Activated T-cell treated with anti-CD3 and anti-CD28 coated beads, Interleukin-2, amount 50 U/mL, for 4 hours (primary cell): Measurements from ENCODE around the gene FILIP1. TPM values are rescaled to one million over a fixed set of nuclear protein-coding genes. Genes with fewer than 3 reads are reported as not detected.

Experiments used
- ATAC-seq, 2 donors: fragments of 200-7000 bp; cut with Tn5 transposase; one replicate each; pipeline ENCODE4 v1.10.0; 2021
- DNase-seq: peaks from one replicate; pipeline ENCODE4 v3.0.0-alpha.2; 2020
- H3K27me3 Mint-ChIP-seq: one replicate; pipeline ENCODE4 v1.8.0; 2021; ENCODE audit warnings: low read depth, mixed read lengths
- H3K36me3 Mint-ChIP-seq: one replicate; pipeline ENCODE4 v1.8.0; 2022; ENCODE audit warnings: mixed read lengths; ENCODE audit not compliant: insufficient read depth
- H3K4me1 Mint-ChIP-seq: one replicate; pipeline ENCODE4 v1.8.0; 2021; ENCODE audit warnings: low read depth, mixed read lengths
- H3K4me3 Mint-ChIP-seq: one replicate; pipeline ENCODE4 v1.8.0; 2021; ENCODE audit warnings: mild to moderate bottlenecking, moderate library complexity, mixed read lengths
- H3K9me3 Mint-ChIP-seq: one replicate; pipeline ENCODE4 v1.8.0; 2021; ENCODE audit warnings: mixed read lengths
- total RNA-seq, 3 donors: library from RNA; stranded (reverse); gene quantifications; one replicate each; pipeline ENCODE4 v1.2.1, GENCODE V29; 2021

FILIP1 gene
- total RNA-seq, 3 donors from 2014 or later, result 0.05 TPM; not detected in 2

DNA sequence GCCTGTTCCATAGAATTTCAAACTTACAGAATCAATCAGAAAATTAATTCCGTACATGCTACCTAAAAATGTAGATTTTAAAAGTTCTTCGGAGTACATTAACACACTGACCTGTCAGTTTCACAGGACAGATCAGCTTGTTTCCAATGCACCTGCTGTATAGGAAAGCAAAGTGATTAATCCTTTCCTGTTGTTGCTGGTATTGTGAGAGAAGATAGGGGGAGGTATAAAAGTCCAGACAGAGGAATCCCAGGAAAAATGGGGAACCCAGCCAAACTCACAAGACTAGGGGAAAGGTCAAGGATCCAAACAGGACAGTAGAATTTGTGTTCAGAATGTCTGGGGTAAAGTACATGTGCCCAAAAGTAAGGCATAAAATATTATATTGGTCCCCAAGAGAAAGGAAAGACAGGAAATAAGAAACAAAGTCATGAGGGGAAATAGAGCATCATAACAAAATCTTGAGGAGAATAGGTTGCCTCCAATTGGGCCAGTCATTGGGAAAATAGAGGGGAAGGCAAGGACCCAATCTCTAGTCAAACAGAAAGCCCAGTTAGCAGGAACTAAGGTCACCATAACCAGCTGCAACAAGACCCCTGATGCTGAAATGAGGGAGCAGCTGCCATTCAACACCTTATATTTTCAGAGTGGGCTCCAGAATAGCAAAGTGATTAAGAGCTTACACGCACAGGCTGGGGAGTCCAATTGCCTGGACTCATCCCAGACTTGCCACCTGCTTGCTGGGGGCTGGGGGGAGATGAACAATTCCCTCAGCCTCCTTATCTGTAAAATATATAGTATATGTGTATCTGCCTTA is 10.3 kb downstream of the FILIP1 start:
- no peaks in the 10 kb centered on the region for H3K9me3 Mint-ChIP-seq
- ATAC-seq (no peak), DNase-seq (no peak)
- no peaks in the 10 kb centered on the region for H3K4me1 Mint-ChIP-seq
- H3K4me3 Mint-ChIP-seq, result no peak overlapping the region
- H3K36me3 Mint-ChIP-seq, result no peaks in the 10 kb centered on the region
- H3K27me3 Mint-ChIP-seq, result peaks cover 9% of the 10 kb centered on the region

DNA sequence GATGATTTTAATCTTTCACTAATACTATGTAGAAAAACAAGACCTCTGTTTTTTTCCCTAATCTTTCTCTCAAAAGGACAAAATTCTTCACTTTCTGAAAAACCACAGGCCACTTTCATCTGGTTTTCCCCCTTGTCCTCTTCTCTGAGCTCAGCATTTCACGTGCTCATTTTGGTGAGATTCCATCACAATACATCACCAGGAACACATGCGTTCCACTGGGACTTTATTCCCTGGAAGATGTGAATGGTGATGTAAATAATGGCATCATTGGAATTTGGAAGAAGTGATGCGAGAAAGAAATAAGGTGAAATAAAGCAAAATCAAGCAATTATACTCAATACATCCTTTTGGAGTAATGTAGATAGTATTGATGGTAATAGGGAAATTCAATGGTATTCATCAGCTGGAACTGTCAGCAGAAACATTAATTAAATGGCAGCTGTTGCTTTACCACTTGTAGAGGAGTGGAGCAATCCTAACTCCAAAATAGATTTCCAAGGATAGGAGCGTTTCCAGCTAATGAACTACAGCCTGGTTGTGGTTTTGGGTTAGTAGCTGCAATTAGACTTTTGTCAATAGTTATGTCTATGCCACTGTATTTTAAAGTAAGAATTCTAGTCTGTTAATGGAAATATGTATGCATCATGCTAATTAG is 11.5 kb downstream of the FILIP1 start:
- Mint-ChIP-seq H3K27me3 (peaks cover 2% of the 10 kb centered on the region), H3K36me3 (no peaks in the 10 kb centered on the region), H3K4me1 (no peaks in the 10 kb centered on the region), H3K4me3 (no peak overlapping the region), H3K9me3 (no peaks in the 10 kb centered on the region)
- no peak for ATAC-seq
- no peak for DNase-seq

DNA sequence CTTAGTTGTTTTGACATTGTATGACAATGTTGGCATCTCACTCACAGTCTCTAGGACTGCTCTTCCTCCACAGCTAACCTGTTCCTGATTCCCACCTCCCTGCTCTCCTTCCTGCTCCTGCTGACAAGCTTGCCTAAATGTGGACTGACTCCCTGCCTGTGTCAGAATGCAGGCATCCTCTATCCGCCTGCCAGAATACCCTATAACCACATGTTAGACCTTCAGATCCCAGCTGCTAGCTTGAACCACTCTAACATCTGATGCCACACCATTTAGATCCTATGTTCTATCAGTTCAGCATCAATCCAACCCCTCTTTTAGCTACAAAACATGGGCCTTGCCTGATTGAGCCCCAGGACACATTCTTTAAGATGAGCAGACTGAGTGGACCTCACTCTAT is 12.2 kb downstream of the FILIP1 start:
- DNase-seq (no peak), ATAC-seq (no peak)
- Mint-ChIP-seq H3K36me3 (no peaks in the 10 kb centered on the region), H3K27me3 (peaks cover 2% of the 10 kb centered on the region), H3K4me1 (no peaks in the 10 kb centered on the region), H3K4me3 (no peak overlapping the region), H3K9me3 (no peaks in the 10 kb centered on the region)

DNA sequence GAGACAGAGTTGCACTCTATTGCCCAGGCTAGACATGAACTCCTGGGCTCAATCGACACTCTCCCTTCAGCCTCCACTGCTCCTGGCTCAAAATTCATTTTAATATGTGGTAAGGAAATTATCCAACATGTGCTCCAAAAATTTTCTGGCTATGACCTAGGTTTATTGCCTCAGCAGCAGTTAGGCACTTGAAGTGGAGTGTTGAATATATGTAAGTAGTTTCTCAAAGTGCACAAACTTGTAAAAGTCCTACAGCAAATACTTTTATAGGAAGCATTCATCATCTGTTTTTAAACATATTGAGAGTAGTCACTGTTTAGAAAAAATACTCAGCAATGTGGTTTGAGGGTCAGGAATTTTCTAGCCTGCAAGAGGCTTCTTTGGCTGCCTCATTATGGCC is 13.2 kb downstream of the FILIP1 start:
- DNase-seq, result no peak
- Mint-ChIP-seq H3K4me1 (no peaks in the 10 kb centered on the region), H3K27me3 (peaks cover 2% of the 10 kb centered on the region), H3K9me3 (no peaks in the 10 kb centered on the region), H3K4me3 (no peak overlapping the region), H3K36me3 (no peaks in the 10 kb centered on the region)
- no peak for ATAC-seq

DNA sequence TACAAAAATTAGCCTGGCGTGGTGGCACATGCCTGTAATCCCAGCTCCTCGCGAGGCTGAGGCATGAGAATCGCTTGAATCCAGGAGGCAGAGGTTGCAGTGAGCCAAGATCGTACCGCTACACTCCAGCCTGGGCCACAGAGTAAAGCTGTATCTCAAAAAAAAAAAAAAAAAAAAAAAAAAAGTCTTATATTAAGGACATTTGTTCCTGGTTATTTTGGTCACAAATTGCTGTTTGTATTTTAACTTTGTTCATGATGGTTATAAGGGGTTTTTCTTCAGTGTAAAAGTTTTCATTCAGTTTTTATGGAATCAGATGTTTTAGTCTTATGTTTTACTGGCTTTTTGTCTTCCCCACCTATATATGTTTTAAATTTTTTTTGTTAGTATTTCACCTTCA is 13.9 kb downstream of the FILIP1 start:
- Mint-ChIP-seq H3K4me3 (no peak overlapping the region), H3K4me1 (no peaks in the 10 kb centered on the region), H3K9me3 (no peaks in the 10 kb centered on the region), H3K36me3 (no peaks in the 10 kb centered on the region), H3K27me3 (peaks cover 2% of the 10 kb centered on the region)
- ATAC-seq (no peak), DNase-seq (no peak)

DNA sequence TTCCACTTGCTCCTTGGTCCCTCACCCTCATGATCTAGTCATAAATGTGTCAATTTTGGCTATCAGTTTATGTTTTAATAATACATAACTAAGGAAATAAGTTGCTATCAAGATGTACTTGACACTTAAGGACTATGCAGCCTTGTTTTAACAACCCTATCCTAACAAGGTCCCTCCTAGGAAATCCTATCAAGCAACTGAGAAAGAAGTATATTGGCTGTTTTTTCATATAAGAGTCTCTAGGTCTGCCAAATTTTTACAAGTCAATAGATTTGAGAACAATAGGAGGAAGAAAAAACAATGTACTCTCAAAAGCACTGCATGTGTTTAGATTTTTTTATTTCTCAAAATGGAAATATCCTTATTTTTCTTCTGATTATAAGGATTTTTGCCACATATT is 14.7 kb downstream of the FILIP1 start:
- H3K36me3 Mint-ChIP-seq, result no peaks in the 10 kb centered on the region
- H3K4me3 Mint-ChIP-seq, result no peak overlapping the region
- H3K27me3 Mint-ChIP-seq, result peaks cover 2% of the 10 kb centered on the region
- H3K4me1 Mint-ChIP-seq, result no peaks in the 10 kb centered on the region
- DNase-seq (no peak), ATAC-seq (no peak)
- no peaks in the 10 kb centered on the region for H3K9me3 Mint-ChIP-seq

DNA sequence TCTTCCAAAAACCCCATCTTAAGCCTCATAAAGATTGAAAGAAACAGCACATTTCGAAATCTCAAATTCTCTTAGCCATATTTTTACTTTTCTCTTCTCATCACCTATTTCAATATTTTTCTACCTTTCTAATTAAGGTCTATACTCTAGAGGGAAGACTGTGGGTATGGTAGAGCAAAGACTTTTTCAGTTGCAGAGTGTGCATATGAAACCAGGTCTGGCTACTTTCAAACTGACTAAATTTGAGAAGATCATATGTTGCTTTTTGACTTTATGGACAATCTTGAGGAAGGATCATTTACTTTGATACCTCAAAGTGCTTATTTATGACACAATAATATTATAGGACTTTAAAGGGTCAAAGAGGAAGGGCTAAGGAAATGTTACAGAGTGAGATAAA is 20.7 kb downstream of the FILIP1 start:
- H3K4me1 Mint-ChIP-seq, result no peaks in the 10 kb centered on the region
- ATAC-seq (no peak), DNase-seq (no peak)
- no peaks in the 10 kb centered on the region for H3K36me3 Mint-ChIP-seq
- H3K27me3 Mint-ChIP-seq, result peaks cover 7% of the 10 kb centered on the region
- H3K4me3 Mint-ChIP-seq, result no peak overlapping the region
- H3K9me3 Mint-ChIP-seq, result no peaks in the 10 kb centered on the region

DNA sequence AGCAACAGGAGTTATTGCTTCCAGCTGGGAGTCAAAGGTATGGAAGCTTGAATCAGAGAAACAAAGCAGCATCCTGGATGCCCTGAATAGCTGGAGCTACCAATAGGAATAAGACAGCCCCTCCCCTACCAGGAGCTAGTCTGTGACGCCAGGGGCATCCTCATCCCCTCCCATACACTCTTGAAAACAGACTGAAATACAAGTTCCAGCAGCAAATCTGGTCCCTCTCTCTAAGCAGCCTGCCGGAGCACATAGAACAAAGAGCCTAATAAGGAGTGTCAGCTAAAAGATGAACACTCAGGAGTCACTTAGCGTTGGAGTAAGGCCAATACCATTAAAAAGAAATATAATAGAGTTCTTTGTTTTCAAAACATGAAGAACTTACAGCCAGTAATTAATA is 25.6 kb downstream of the FILIP1 start:
- Mint-ChIP-seq H3K4me1 (no peaks in the 10 kb centered on the region), H3K27me3 (peaks cover 9% of the 10 kb centered on the region), H3K9me3 (no peaks in the 10 kb centered on the region), H3K4me3 (no peak overlapping the region), H3K36me3 (no peaks in the 10 kb centered on the region)
- DNase-seq (no peak), ATAC-seq (no peak)

DNA sequence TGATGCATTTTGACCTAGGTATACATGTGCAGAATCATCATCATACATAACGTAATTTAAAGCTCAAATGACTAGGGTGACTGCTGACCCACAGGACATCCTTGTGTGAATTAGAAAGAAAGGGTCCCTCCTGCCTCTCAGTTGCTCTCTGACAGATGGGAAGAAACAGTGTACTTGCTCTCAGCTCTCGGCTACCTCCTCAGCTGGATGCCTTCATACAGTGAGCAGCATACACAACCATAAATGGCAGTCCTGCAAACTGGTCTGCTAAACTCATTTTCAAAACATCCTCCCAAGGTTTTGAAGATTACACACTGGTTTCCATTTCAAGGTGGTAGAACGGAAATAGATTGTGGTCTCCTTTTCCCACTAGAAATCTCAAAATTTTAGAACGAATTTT is 26.3 kb downstream of the FILIP1 start:
- H3K36me3 Mint-ChIP-seq, result no peaks in the 10 kb centered on the region
- no peaks in the 10 kb centered on the region for H3K4me1 Mint-ChIP-seq
- ATAC-seq (no peak), DNase-seq (no peak)
- H3K27me3 Mint-ChIP-seq, result peaks cover 6% of the 10 kb centered on the region
- no peak overlapping the region for H3K4me3 Mint-ChIP-seq
- no peaks in the 10 kb centered on the region for H3K9me3 Mint-ChIP-seq

DNA sequence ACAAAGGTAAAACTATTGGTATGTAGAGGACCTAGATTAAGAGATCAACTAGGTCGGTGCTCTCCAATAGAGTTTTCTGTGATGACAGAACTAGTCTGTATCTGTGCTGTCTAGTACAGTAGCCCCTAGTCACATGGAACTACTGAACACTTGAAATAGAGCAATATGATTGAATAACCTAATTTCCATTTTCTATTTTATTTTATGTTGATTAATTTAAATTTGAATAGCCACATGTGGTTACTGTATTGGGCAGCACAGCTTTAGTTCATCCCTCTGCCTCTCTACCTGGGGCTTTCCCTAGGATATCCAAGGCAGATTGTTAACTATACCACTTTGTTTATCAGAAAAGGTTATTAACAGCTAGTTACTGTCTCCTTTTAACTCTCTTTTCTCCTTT is 27.0 kb downstream of the FILIP1 start:
- no peaks in the 10 kb centered on the region for H3K36me3 Mint-ChIP-seq
- ATAC-seq, result no peak
- no peaks in the 10 kb centered on the region for H3K9me3 Mint-ChIP-seq
- no peak for DNase-seq
- H3K4me1 Mint-ChIP-seq, result no peaks in the 10 kb centered on the region
- H3K27me3 Mint-ChIP-seq, result peaks cover 6% of the 10 kb centered on the region
- H3K4me3 Mint-ChIP-seq, result no peak overlapping the region

DNA sequence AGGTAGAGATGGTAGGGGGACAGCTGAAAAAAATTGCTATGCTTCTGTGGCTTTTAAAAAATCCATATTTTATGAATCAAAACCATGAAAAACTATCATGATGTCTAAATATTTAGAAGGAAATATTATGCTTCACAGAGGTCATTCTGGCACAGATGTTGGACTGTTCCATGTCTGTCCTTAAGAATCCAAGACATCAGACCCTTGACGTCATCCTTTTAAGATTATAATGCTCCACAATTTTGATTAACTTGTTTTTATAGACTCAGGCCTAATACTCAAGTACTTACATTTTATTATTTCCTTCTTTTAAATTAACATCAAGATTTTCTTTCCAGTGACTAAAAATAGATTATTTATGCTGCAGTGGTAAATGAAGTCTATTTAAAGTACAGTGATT is 29.7 kb downstream of the FILIP1 start:
- no peaks in the 10 kb centered on the region for H3K4me1 Mint-ChIP-seq
- H3K36me3 Mint-ChIP-seq, result no peaks in the 10 kb centered on the region
- H3K27me3 Mint-ChIP-seq, result peaks cover 3% of the 10 kb centered on the region
- no peak for DNase-seq
- H3K9me3 Mint-ChIP-seq, result no peaks in the 10 kb centered on the region
- H3K4me3 Mint-ChIP-seq, result no peak overlapping the region
- no peak for ATAC-seq

DNA sequence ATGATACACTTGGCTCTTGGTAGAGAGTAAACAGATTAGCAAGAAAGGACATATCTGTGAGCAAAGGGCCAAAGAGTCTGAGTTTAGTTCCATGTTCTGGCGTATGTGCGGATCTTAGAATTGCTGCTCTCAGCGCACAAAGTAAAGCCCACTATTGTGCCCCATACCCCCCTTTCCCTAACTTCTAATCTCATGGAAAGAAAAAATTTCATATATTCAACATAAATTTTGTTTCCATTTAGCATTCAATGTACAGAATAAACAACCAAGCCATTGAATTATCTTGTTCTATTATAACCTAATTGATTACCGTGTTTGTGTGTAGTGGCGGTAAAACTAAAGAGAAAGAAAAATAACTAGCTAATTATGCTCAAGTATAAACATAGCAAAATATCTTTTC is 30.5 kb downstream of the FILIP1 start:
- H3K4me1 Mint-ChIP-seq, result no peaks in the 10 kb centered on the region
- DNase-seq (no peak), ATAC-seq (no peak)
- no peak overlapping the region for H3K4me3 Mint-ChIP-seq
- H3K9me3 Mint-ChIP-seq, result no peaks in the 10 kb centered on the region
- H3K27me3 Mint-ChIP-seq, result peaks cover 3% of the 10 kb centered on the region
- H3K36me3 Mint-ChIP-seq, result no peaks in the 10 kb centered on the region

DNA sequence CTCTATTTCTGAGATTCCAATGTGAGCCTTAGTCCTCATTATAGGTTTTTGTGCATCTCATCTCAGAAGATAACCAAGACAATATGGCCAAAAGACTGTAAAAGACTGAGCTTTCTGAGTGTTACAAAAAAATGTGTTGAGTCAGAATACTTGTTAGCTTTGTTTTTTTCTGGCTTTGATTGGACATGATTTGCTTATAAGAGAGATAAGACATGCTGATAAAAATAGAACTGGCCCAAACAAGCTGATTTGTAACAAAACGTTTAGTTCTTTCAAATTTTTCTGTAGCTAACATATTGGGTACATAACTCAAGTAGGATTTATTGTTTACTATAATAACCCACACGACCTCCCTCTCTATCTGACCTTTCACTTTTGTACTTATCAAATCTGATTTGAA is 32.9 kb downstream of the FILIP1 start:
- H3K4me3 Mint-ChIP-seq, result no peak overlapping the region
- ATAC-seq, result no peak
- no peaks in the 10 kb centered on the region for H3K4me1 Mint-ChIP-seq
- no peaks in the 10 kb centered on the region for H3K9me3 Mint-ChIP-seq
- no peak for DNase-seq
- H3K27me3 Mint-ChIP-seq, result peaks cover 2% of the 10 kb centered on the region
- no peaks in the 10 kb centered on the region for H3K36me3 Mint-ChIP-seq

DNA sequence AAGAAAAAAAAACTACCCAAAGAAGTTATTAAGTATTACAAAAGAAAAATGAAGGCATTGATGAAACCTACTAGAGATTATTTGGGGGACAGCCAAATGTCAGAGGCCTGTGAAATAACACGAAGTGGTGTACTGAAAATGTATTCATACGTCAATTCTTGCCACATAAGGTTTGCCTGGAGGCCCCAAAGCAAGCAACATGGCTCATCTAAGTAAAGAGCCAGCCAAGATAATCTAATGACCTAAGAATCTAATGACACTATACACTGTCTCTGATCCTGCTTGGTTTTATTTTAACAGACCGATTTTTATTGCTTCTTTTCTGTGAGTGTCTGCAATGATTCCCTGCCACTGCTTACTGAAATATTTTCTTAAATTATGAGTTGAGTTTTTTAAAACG is 34.7 kb downstream of the FILIP1 start:
- Mint-ChIP-seq H3K36me3 (no peaks in the 10 kb centered on the region), H3K27me3 (peaks cover 2% of the 10 kb centered on the region), H3K9me3 (no peaks in the 10 kb centered on the region), H3K4me1 (no peaks in the 10 kb centered on the region), H3K4me3 (no peak overlapping the region)
- DNase-seq (no peak), ATAC-seq (no peak)

DNA sequence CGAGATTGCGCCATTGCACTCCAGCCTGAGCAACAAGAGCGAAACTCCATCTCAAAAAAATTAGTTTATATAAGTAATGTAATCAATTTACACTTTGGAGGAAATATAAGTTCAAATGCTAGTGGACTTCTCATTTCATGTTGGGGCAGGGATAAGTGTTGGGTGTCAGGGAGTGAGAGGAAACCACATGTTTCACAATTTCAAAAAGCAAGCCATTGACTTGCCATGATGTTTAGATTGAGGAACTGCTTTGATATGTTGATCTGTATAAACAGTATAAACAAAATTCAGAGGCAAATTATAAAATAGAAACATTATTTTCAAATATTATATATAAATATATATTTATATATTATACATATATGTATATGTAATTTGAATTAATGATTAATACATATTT is 42.7 kb downstream of the FILIP1 start:
- Mint-ChIP-seq H3K4me3 (no peak overlapping the region), H3K27me3 (peaks cover 2% of the 10 kb centered on the region), H3K9me3 (no peaks in the 10 kb centered on the region), H3K4me1 (no peaks in the 10 kb centered on the region), H3K36me3 (no peaks in the 10 kb centered on the region)
- no peak for ATAC-seq
- DNase-seq, result no peak
